KOPT-K1 (cell line): Measurements from ENCODE around the gene THBS1.

ENCODE experiments used
- H3K27ac ChIP-seq: fragments of 200-600 bp; sonication (generic); 2 replicates; pipeline ENCODE4 v1.5.1; 2016; ENCODE audit warnings: antibody characterized with exemption, mild to moderate bottlenecking, low read depth, low read length; ENCODE audit not compliant: poor library complexity, severe bottlenecking
- H3K36me3 ChIP-seq: fragments of 200-600 bp; sonication (generic); 2 replicates; pipeline ENCODE4 v1.5.1; 2017; ENCODE audit warnings: antibody characterized with exemption, mild to moderate bottlenecking, low read length, moderate library complexity; ENCODE audit not compliant: insufficient read depth
- H3K9me3 ChIP-seq: fragments of 200-600 bp; sonication (generic); 2 replicates; pipeline ENCODE4 v1.5.1; 2017; ENCODE audit warnings: antibody characterized with exemption, low read length, mild to moderate bottlenecking; ENCODE audit not compliant: insufficient read depth, poor library complexity, severe bottlenecking

The THBS1 gene

GRCh38 chr15:39554746-39555387 lies 26.0 kb upstream of the THBS1 start:
- no peak overlapping the region for H3K27ac ChIP-seq
- no peaks in the 10 kb centered on the region for H3K36me3 ChIP-seq
- no peaks in the 10 kb centered on the region for H3K9me3 ChIP-seq

GRCh38 chr15:39555885-39556284 lies 25.0 kb upstream of the THBS1 start:
- Histone ChIP-seq H3K27ac (no peak overlapping the region), H3K36me3 (no peaks in the 10 kb centered on the region), H3K9me3 (no peaks in the 10 kb centered on the region)

DNA sequence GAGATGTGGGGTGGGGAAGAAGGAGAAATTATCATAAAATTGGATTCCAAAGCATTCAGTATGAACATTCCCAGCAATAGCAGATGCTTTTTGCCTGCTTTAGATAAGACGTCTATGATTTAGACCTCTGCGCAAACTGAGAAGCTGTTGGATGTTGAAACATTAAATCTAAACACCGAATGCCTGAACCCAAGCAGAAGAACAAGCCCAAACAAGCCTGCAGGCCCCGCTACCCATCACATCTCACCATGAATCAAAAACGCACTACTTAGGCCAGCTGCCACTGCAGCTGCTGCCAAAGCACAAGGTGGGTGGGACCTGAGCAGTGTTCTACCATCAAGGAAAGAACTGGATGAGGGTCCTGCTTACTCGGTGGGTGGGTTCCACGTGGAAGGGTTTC lies 24.4 kb upstream of the THBS1 start:
- no peaks in the 10 kb centered on the region for H3K36me3 ChIP-seq
- no peak overlapping the region for H3K27ac ChIP-seq

GRCh38 chr15:39558421-39558820 lies 22.5 kb upstream of the THBS1 start:
- H3K27ac ChIP-seq, result no peak overlapping the region
- H3K36me3 ChIP-seq, result no peaks in the 10 kb centered on the region
- no peaks in the 10 kb centered on the region for H3K9me3 ChIP-seq

More for the DNA sequence above, 24.4 kb upstream of the THBS1 start:
- no peaks in the 10 kb centered on the region for H3K9me3 ChIP-seq

DNA sequence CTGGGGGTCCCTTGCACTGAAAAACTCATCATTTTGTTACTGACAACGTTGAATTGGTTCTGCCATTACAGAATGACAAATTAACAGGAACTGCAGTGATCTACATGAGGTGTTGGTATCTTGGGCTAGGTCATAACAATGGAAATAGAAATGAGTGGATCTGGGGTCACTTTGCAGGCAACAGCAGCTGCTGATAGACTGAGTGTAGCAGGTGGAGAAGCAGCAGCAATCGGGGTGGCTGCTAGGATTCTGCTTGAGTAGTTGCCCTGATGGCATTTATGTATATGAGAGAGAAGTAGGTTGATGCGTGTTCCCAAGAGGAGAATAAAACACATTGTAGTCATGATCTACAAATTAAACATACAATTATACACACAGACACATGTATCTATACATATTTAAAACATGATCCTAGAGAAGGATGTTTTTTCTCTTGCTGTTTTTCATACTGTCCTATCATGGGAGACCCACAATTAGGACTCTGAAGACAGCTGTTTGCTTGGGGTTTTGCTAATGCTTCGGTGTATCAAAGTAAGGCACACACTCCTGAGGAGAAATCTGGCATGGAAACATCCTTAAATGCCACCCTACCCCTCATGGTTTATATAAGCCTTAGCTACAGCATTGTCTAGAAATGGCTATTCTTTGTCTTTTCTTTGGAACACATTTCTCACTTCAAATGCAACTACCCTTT lies 15.8 kb upstream of the THBS1 start:
- no peaks in the 10 kb centered on the region for H3K36me3 ChIP-seq
- H3K27ac ChIP-seq, result no peak overlapping the region
- no peaks in the 10 kb centered on the region for H3K9me3 ChIP-seq

DNA sequence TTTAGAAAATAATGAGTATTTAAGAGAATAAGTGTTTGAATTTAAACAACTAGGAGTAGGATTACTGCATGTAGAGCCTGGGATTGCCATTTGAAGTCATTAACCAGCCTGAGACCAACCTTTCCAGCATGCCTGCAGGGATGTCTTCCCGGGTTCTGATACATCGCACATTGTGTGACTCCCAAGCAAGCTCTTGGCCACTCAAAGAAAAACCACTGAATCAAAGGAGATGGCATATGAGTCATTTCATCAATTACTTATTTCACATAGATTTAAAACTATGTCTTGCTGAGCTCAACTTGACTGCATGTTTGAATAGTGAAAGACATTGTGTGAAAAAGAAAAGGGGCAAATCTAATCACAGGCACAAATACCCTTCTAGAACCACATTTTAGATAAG lies 15.0 kb upstream of the THBS1 start:
- H3K36me3 ChIP-seq, result no peaks in the 10 kb centered on the region
- H3K9me3 ChIP-seq, result no peaks in the 10 kb centered on the region
- H3K27ac ChIP-seq, result no peak overlapping the region

- H3K9me3 ChIP-seq, result no peaks in the 10 kb centered on the region
- H3K36me3 ChIP-seq, result no peaks in the 10 kb centered on the region
- H3K27ac ChIP-seq, result no peak overlapping the region
Measured at GRCh38 chr15:39573287-39573686, 7.6 kb upstream of the THBS1 start.

- Histone ChIP-seq H3K9me3 (no peaks in the 10 kb centered on the region), H3K27ac (no peak overlapping the region), H3K36me3 (no peaks in the 10 kb centered on the region)
Measured at GRCh38 chr15:39573844-39574243, 7.0 kb upstream of the THBS1 start.

- Histone ChIP-seq H3K36me3 (no peaks in the 10 kb centered on the region), H3K27ac (no peak overlapping the region)
Measured at GRCh38 chr15:39574427-39574826, 6.5 kb upstream of the THBS1 start.

GRCh38 chr15:39575180-39575579 lies 5.7 kb upstream of the THBS1 start:
- no peaks in the 10 kb centered on the region for H3K36me3 ChIP-seq

More at GRCh38 chr15:39574427-39574826, 6.5 kb upstream of the THBS1 start:
- H3K9me3 ChIP-seq, result no peaks in the 10 kb centered on the region

DNA sequence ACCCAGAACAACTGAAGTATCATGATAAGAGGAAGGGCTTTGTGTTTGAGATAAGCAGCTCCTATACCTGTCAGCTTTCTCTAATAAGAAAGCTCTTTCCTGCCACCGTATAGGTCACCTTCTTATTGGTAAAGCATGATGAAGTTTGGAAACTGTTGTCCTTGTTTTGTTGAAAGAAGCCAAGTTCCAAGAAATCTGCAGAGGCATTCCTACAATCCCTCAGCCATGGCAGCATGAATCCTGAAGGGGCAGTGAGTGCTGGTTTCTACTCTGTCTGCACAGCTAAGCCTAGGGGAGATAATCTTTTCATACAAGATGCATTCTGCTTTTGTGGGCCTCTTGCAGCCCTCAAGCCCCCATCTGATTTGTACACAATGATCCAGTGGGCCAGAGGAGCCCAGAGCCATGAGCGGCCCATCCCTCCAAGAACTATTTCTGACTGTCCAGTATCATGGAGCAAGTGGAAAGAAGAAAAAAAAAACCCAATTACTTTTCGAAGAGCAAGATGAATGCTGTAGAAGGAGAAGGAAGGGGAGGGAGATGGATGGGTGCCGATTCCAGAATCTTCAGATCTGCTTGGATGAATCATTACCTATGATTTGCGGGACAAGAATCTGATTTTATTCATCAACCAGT lies 1.9 kb upstream of the THBS1 start:
- H3K36me3 ChIP-seq, result no peaks in the 10 kb centered on the region
- no peak overlapping the region for H3K27ac ChIP-seq
- peaks cover 4% of the 10 kb centered on the region for H3K9me3 ChIP-seq

More at GRCh38 chr15:39575180-39575579, 5.7 kb upstream of the THBS1 start:
- peaks cover 4% of the 10 kb centered on the region for H3K9me3 ChIP-seq
- H3K27ac ChIP-seq, result no peak overlapping the region

GRCh38 chr15:39579487-39580116 lies 1.3 kb upstream of the THBS1 start:
- Histone ChIP-seq H3K36me3 (no peaks in the 10 kb centered on the region), H3K27ac (no peak overlapping the region), H3K9me3 (peaks cover 4% of the 10 kb centered on the region)

- Histone ChIP-seq H3K36me3 (no peaks in the 10 kb centered on the region), H3K9me3 (peaks cover 4% of the 10 kb centered on the region), H3K27ac (no peak overlapping the region)
Measured at GRCh38 chr15:39580117-39580484, 778 bp upstream of the THBS1 start.

DNA sequence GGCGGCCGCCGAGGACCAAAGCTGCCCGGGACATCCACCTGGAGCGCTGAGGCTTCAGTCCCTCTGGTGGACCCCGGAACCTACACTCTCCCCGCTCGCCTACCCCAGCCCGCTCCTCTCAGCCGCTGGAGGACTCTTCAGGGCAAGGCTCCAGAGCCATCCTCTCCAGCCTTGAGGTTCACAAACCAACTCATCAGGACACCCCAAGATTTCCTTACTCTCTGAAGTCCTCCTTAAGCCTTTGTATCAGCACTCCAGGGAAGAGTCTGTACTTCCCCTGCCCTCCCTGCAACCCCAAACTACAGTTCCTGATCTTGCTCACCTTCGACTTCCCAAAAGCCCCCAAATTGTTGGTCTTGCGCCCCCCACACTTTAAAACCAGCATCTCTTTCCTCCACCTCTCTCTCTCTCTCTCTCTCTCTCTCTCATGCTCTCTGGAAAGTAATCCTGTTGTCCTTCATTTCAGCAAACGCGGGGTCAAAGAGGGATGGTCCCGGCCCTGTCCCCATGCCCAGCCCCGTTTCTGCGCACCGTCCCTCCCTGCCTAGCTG lies 438 bp downstream of the THBS1 start:
- Histone ChIP-seq H3K27ac (no peak overlapping the region), H3K36me3 (no peaks in the 10 kb centered on the region)

GRCh38 chr15:39581793-39582285 lies 960 bp downstream of the THBS1 start:
- Histone ChIP-seq H3K9me3 (peaks cover 4% of the 10 kb centered on the region), H3K36me3 (no peaks in the 10 kb centered on the region), H3K27ac (no peak overlapping the region)

More for the DNA sequence above, 438 bp downstream of the THBS1 start:
- peaks cover 4% of the 10 kb centered on the region for H3K9me3 ChIP-seq
